Left lung (tissue), 10 donors: ENCODE results near the gene RXFP2. TPM values are rescaled to one million over a fixed set of nuclear protein-coding genes. Genes with fewer than 3 reads are reported as not detected.

Experiments
- ATAC-seq: fragments of 200-7000 bp; cut with Tn5 transposase; one replicate; pipeline ENCODE4 v1.9.1; 2020; ENCODE audit warnings: moderate library complexity
- DNase-seq, 4 donors: peaks; one replicate each; pipeline ENCODE4 v3.0.0-alpha.2; 2013 to 2020
- H3K27ac ChIP-seq, 2 donors: fragments of 200-600 bp; sonication (generic) in 1 of 2; one replicate each; pipeline versions ENCODE4 v1.5.0 to v1.8.0; 2020 to 2021
- H3K27me3 ChIP-seq, 2 donors: fragments of 200-600 bp; sonication (generic) in 1 of 2; one replicate each; pipeline versions ENCODE4 v1.5.0 to v1.8.0; 2020 to 2021
- H3K36me3 ChIP-seq, 2 donors: fragments of 200-600 bp; sonication (generic) in 1 of 2; one replicate each; pipeline versions ENCODE4 v1.5.0 to v1.8.0; 2020 to 2021
- H3K4me1 ChIP-seq, 2 donors: fragments of 200-600 bp; one replicate each; pipeline ENCODE4 v1.8.0; 2021
- H3K4me3 ChIP-seq, 2 donors: fragments of 200-600 bp; sonication (generic) in 1 of 2; one replicate each; pipeline versions ENCODE4 v1.5.0 to v1.8.0; 2020 to 2021; ENCODE audit warnings: mild to moderate bottlenecking in 1 of 2
- H3K9me3 ChIP-seq, 2 donors: fragments of 200-600 bp; sonication (generic) in 1 of 2; one replicate each; pipeline versions ENCODE4 v1.5.0 to v1.8.0; 2020 to 2021
- intact Hi-C, 2 donors: fragments of 100-400 bp; cut with DNase I; formaldehyde crosslinking; loops; one replicate each; pipeline versions ENCODE4 v1.11.2 to v1.14.2; 2022
- polyA plus RNA-seq, 6 donors: library from polyadenylated mRNA; unstranded; fragments of 120-200 nt; gene quantifications; one replicate each; pipeline ENCODE4 v1.2.1, GENCODE V29; 2013; ENCODE audit not compliant: insufficient read length in 6 of 6
- total RNA-seq, 2 donors: library from RNA; stranded (reverse); fragmentation: NEBNext Ultra II Directional; extraction: Animal tissue kit (Norgen Biotek cat#: 25700); gene quantifications; one replicate each; pipeline ENCODE4 v1.2.1, GENCODE V29; 2021
- TF ChIP-seq, protein P1 (sequence below), 2 donors: fragments of 200-600 bp; sonication (generic) in 1 of 2; IDR thresholded peaks; one replicate each; pipeline versions ENCODE4 v1.5.0 to v1.8.0; 2021; ENCODE audit warnings: antibody characterized with exemption in 2 of 2
- donor health status: DM: no; HTN: yes; CAD: no.
- donor health status: DM: no; HTN: no; CAD: no.

RXFP2 gene
- total and polyA plus RNA-seq, 8 donors, result not detected

DNA sequence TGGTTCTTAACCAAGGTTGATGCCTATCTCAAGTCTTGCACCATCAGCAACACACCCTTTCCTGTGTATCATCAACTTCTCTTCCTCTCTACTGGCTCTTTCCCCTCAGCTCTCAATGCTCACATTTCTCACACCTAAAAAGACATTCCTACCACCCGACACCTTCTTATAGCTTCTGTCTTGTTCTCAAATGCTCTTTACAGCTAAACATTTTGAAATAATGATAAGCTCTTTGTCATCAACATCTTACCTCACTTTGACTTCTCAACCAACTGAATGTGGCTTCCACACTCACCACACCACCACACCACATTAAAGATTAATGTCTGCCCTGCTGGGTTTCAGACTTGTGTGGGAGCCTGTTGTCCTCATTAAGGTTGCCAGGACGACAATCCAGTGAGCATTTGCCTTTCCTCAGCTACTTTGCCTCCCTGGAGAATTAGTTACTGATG, 67.8 kb downstream of the RXFP2 start:
- Histone ChIP-seq H3K27me3 (no peaks in the 10 kb centered on the region), H3K36me3 (no peaks in the 10 kb centered on the region), H3K4me1 (peaks cover 0 to 34% of the 10 kb centered on the region in 2 donors), H3K27ac (peak overlapping the region in 1 of 2 donors; percentile 74), H3K4me3 (no peak overlapping the region), H3K9me3 (peaks cover 0 to 15% of the 10 kb centered on the region in 2 donors)
- DNase-seq (no peak), ATAC-seq (peak; percentile 36)
- TF ChIP-seq, protein P1, sequence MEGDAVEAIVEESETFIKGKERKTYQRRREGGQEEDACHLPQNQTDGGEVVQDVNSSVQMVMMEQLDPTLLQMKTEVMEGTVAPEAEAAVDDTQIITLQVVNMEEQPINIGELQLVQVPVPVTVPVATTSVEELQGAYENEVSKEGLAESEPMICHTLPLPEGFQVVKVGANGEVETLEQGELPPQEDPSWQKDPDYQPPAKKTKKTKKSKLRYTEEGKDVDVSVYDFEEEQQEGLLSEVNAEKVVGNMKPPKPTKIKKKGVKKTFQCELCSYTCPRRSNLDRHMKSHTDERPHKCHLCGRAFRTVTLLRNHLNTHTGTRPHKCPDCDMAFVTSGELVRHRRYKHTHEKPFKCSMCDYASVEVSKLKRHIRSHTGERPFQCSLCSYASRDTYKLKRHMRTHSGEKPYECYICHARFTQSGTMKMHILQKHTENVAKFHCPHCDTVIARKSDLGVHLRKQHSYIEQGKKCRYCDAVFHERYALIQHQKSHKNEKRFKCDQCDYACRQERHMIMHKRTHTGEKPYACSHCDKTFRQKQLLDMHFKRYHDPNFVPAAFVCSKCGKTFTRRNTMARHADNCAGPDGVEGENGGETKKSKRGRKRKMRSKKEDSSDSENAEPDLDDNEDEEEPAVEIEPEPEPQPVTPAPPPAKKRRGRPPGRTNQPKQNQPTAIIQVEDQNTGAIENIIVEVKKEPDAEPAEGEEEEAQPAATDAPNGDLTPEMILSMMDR (IDR thresholded peaks at IDR 0.05), result no peak
- intact Hi-C loops, result no loop called here

DNA sequence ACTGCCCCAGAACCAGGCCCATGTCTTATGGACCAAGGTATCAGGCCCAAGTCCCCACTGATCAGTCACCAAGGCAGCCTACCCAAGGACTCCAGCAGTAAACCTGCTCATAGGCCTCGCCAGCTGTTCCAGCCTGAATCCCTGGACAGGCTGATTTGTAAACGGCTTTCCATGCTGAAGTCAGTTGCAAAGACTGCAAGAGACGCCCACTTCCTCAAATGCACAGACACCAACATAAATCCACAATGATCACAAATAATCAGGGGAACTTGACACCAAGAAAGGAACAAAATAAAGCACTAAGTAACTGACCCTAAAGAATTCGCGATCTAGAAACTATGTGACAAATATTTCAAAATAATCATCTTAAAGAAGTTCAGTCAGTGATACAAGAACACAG, 75.2 kb downstream of the RXFP2 start:
- TF ChIP-seq, protein P1 (IDR thresholded peaks at IDR 0.05), result no peak

GRCh38 chr13:31815361-31816144, 76.2 kb downstream of the RXFP2 start:
- Histone ChIP-seq H3K27me3 (no peaks in the 10 kb centered on the region), H3K4me1 (no peaks in the 10 kb centered on the region), H3K36me3 (no peaks in the 10 kb centered on the region), H3K4me3 (no peak overlapping the region), H3K9me3 (peaks cover 4 to 25% of the 10 kb centered on the region in 2 donors), H3K27ac (no peak overlapping the region)
- DNase-seq (no peak), ATAC-seq (no peak)
- intact Hi-C loops, result no loop called here
- TF ChIP-seq, protein P1 (IDR thresholded peaks at IDR 0.05), result no peak

More for the DNA sequence above, 75.2 kb downstream of the RXFP2 start:
- Histone ChIP-seq H3K27me3 (no peaks in the 10 kb centered on the region), H3K4me3 (no peak overlapping the region), H3K27ac (no peak overlapping the region), H3K36me3 (no peaks in the 10 kb centered on the region), H3K9me3 (peaks cover 4 to 35% of the 10 kb centered on the region in 2 donors), H3K4me1 (no peaks in the 10 kb centered on the region)
- ATAC-seq (no peak), DNase-seq (no peak)
- intact Hi-C loops, result no loop called here

- H3K9me3 ChIP-seq, result peaks cover 4 to 20% of the 10 kb centered on the region in 2 donors
- H3K27ac ChIP-seq, result no peak overlapping the region
- no peaks in the 10 kb centered on the region for H3K27me3 ChIP-seq
- no peak overlapping the region for H3K4me3 ChIP-seq
- TF ChIP-seq, protein P1 (IDR thresholded peaks at IDR 0.05), result no peak
- no peaks in the 10 kb centered on the region for H3K4me1 ChIP-seq
- ATAC-seq (no peak), DNase-seq (no peak)
- intact Hi-C loops, result no loop called here
- H3K36me3 ChIP-seq, result no peaks in the 10 kb centered on the region
These were observed 78.9 kb downstream of the RXFP2 start for GRCh38 chr13:31818236-31818635.

DNA sequence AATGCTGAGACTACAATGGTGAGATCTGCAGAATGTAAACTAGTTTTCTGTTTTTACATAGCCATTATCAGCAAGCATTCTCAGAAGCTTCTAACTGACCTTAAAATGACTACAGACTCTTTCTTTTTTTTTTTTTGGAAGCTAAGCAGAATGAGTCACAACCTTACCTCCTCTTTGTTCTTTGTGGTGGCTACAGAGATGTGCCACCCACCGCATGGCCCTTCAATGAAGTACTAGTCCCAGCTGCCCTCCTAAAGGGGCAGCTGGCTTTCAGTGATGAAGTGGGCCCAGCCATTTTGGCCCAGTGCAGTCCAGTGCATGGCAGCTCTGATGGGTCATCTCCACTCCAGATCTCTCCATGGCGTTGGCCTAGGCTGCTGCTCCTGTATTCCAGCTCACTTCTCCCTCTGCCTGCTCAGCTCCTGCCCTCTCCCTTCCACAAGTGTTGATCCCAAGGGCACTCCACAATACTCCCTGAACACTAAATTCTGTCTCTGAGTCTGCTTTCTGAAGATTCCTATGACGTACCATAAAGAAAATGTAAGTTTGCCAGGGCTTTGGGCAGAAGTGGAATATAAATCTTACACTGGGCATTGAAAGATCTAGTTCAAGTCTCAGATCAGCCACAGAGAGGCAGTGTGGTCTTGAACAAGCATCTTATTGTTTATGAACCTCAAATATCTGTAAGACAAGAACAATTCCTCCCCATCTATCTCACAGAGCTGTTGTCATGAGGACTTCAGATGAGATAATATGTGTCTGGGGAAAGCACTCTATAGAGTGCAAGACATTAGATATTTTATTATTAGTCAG, 85.6 kb downstream of the RXFP2 start:
- intact Hi-C loops, result no loop called here
- ATAC-seq, result peak; percentile 38
- no peaks in the 10 kb centered on the region for H3K4me1 ChIP-seq

More for the DNA sequence above, 85.6 kb downstream of the RXFP2 start:
- H3K27me3 ChIP-seq, result no peaks in the 10 kb centered on the region
- H3K9me3 ChIP-seq, result no peaks in the 10 kb centered on the region
- no peak overlapping the region for H3K4me3 ChIP-seq
- no peaks in the 10 kb centered on the region for H3K36me3 ChIP-seq
- TF ChIP-seq, protein P1 (IDR thresholded peaks at IDR 0.05), result no peak
- H3K27ac ChIP-seq, result no peak overlapping the region
- peak in 1 of 4 donors; percentile 19 for DNase-seq
